Renal cortex interstitium (tissue), 11 donors: Measurements from ENCODE around the gene NAV2. TPM values are rescaled to one million over a fixed set of nuclear protein-coding genes. Genes with fewer than 3 reads are reported as not detected.

ENCODE experiments used
- DNase-seq, 11 donors: peaks; one replicate each; pipeline ENCODE4 v3.0.0-alpha.2; 2013; ENCODE audit warnings: low read depth in 9 of 11, low spot score in 4 of 11; ENCODE audit errors: extremely low read depth in 1 of 11
- polyA plus RNA-seq, 3 donors: library from polyadenylated mRNA; unstranded; fragments of 120-200 nt; gene quantifications; one replicate each; pipeline ENCODE4 v1.2.1, GENCODE V29; 2013; ENCODE audit not compliant: insufficient read length in 3 of 3

Gene NAV2
- polyA plus RNA-seq, 3 donors: 36.9 to 94.9 (median 39.5) TPM

DNA sequence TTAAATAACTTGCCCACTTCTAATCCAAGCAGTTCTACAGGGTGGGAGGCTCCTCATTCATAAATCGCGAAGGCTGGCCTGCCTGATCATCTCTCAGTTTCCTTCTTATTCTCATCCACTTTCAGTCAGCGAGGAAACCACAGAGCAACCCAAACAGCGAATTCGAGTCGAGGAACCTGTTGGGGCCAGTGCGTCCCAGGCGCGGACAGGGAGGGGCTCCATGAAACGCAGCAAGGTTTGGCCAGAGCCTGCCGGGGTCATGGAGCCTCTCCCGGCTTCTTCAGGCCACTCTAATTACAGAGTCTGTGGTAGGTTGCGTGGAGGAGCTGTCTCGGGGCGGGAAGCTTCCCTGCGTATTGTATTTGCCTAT is 741 bp upstream of the NAV2 start:
- DNase-seq: peak in 1 of 11 donors; percentile 15

DNA sequence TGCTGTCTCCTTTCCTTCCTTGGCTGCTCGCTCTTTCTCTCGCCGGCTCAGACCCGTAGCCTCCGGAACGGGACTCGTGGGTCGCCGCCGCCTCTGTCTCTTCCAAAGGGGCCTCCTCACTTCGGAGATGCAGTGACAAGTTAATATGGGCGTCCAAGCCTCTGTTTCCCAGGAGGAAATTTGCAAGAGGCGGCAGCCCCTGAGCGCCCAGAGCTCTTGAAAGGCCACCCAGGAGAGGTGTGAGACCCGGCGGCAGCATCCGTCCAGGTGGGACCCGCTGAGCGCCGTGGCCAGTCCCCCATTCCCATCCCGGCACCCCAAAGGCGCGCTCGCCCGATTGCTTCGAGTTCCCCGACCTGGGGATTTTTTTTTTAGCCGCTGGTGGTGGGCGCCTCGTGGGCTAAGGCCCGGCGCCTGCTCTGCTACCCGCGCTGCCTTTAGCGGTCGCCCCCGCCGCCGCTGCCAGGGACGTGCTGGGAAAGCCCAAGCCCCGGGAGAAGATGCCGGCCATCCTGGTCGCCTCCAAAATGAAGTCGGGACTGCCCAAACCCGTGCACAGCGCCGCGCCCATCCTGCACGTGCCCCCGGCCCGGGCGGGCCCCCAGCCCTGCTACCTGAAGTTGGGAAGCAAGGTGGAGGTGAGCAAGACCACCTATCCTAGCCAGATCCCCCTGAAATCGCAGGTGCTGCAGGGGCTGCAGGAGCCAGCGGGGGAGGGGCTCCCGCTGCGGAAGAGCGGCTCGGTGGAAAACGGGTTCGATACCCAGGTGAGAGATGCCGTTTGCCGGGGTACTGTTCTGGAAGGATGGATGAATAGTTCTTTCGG is 772 bp downstream of the NAV2 start:
- no peak for DNase-seq

DNA sequence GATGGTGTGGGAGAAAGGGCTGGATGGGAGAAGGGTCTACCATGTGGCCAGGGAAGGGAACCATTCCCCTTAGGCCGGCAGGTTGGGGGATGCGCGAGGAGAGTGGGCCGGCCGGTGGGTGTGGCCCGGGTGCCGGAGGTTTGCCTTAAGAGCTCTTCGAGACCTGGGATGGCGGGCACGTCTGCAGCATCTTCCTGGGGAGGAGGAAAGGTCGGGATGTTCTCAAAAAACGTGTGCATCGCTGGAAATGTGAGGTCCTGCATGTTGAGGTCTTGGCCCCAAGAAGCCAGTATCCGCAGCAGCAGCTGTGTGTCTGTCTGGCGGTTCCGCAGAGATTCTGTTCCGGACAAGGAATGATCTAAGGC is 1.4 kb downstream of the NAV2 start:
- DNase-seq: no peak

DNA sequence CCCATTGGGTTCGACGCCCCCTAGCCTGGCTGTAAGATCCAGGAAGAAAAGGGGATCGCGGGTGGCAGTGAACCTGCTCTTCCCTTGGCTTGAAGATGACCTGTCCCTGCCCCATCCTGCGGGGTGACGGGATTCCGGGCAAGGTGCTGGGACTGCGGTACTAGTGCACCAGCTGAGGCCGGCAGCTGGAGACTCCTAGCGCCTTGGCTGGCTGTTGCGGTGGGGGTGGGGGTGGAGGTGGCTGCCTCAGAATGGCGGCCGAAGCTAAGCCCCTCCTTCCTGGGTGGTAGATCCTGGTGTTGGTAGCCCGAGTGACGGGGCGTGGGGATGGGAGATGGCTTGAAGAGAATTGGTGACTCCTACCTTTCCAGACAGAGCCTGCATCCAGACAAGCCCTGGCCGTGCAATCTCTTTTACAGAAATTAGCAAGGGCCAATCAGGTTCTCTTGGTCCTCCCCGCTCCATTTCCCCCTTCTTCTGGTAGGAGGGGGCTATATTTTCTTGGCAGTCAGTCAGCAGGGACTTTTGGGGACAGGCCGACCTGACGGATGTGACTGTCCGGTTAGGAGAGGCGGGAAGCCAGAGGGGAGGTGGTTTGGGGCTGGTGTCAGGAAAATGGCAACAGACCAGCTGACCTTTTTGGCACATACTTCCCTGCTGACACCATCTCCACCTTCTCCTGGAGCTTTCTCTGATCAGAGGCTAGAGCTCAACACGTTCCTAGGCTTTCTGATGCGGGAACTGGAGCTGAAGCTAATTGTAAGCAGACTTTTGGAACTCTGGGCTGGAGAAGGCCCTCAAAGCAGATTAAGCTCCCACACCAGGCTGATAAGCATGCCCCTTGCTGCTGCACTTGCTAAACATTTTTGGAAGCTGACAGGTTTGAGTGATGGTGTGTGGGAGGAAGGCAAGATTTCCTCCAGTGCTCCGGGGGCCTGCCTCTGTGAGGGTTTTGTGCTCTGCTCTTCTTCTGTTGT is 2.0 kb downstream of the NAV2 start:
- DNase-seq: peak in 1 of 11 donors; percentile 23

DNA sequence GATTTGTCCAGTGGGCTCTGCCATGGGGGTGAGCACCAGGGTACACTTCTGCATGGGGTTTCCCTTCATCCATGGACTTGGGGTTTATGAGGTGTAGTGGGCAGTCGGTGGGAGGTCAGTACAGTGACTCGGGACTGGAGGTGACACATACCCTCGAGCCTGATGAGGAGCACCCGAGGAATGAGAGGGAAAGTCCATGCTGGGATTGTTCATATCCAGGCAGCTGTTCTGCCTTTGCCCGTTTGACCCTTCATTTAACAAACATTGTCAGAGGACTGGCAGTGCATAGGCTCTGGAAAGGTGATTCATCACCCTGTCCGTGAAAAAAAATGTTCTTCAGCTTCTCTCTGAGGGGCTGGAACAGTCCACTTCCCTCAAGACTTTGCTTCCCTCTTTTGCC is 2.7 kb downstream of the NAV2 start:
- DNase-seq: no peak

DNA sequence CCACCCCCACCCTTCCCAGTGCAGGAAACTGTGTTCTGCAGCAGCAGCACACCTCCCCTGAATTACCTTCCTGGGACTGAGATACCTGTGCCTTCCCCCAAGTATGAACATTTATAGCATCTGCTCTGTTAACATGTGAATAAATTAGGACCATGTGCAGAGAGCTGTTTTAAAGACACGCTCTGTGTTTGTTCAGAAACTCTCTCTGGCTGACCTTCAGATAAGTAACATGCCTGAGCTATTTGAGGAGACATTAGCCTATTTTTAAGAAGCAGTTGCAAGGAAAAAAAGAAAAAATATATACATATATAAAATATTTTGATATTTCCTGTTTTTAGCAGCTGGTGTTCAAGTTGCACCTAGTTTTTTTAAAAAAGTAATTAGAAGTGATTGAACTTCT is 5.4 kb downstream of the NAV2 start:
- DNase-seq: no peak

DNA sequence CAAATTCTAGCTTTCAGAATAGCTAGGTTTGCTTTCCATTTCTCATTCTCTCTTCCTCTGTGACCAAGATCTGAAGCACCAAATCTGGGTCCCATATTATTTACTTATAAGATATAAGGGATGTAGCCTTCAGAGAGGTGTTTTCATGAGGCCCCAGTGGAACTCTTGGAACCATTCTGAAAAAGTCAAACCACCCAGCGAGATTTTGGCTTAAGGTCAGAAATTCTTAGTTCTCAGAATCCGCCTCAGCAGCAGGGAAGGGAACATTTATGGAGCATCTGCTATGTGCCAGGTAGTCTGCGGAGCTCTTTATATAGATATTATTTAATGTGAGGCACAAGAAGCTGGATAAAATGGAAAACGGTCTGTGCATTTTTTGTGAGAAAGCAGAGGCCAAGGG is 6.3 kb downstream of the NAV2 start:
- DNase-seq: no peak

DNA sequence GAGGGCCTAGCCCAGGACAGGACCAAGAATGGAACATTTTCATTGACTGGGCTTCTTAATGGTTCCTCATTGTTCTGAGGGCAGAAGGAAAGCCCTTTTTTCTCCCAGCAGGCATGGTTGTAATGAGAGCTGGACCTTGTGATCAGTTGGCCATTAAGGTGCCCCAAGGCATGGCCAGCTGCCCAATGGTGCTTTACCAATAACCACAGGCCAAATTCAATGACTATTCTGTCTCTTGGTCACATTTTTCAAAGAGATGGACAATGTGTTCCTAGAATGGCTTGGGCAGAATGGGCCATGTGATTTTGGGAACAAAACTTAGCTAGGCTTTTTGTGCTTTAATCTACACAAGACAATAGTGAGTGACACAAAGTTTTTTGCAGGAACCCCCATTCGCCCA is 7.3 kb downstream of the NAV2 start:
- DNase-seq: no peak

DNA sequence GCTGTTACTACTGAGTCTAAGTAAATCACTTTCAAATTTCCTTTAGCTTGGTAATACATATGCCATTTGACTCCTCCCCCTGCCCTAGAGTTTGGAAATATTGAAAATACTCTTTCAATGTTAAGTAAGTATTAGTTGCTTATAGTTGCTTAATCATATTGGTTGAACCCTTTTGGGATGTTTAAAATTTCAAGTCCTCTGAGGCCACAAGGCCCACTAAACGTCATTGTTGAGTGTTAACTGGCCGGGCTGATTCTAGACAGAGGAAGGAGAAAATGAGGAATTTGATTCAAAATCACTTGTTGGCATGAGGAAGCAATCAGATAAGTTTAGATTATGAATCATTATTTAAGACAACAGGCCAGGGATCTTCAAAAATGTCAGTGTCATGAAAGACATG is 8.5 kb downstream of the NAV2 start:
- DNase-seq: no peak

DNA sequence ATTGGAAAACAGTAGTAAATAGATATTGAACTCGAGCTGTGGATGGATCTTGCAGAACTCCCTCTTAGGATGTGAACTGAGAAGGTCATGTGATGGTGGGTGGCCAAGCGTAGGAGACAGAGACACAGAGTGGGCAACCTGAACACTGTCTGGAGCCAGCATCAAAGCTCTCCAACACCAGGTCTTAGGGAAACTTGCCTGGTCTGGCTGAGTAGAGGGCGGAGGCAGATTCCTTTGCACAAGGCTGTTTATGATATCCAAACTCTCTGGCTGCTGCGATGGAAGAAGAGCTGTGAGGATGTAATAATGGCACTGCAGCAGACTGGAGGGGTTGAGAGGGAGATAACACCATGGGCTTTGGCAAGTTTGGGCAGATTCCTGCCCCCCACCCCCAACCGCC is 10.1 kb downstream of the NAV2 start:
- no peak for DNase-seq

DNA sequence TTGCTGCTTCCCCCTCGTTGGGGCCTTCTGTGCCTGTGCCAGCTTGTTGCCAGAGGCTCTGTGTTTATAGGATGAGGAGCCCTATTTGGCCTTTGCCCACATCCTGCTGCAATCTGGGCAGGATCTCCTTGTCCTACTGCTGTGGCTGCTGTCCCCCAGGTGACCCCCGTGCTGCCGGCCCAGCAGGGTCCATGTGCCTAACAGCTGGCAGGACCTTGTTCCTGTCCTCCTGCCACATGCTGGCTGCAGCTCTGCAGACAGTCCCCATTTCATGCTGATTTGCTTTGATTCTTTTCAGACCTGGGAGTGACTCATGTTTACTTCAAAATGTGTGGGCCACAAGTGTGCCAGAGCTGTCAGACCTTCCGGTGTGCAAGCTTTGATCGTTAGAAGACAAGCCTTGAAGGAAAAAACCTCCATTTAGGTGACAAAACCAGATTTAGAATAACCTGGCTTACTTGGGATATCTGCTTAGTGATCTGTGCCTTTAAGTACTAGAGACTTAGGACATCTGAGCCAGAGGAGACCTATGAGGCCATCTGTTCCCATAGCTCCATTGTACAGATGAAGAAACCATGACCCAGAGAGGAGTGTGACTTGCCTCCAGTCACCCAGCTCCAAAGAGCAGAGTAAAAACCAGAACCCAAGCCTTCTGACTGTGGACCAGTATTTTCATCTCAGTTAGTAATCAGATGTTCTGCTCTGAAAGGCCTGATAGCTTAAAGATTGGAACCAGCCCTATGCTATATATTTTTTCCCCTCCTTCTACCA is 11.1 kb downstream of the NAV2 start:
- no peak for DNase-seq

DNA sequence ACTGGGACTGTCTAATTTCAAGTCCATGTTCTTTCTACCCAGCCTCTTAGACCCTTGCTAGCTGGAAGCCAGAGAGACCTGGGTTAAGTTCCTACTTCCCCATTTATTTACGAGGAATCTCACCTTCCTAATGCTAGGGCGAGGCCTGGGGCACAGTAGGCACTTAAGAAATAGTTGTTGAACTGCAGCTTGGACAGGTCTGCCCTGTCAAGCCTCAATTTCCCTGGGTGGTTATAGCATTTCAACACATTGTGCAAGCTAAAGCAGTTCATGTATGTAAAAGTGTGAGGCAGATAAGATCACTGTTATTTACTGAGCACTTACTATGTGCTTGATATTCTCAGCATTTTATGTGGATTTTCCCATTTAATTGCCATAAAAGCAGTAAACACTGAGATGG is 12.1 kb downstream of the NAV2 start:
- no peak for DNase-seq

DNA sequence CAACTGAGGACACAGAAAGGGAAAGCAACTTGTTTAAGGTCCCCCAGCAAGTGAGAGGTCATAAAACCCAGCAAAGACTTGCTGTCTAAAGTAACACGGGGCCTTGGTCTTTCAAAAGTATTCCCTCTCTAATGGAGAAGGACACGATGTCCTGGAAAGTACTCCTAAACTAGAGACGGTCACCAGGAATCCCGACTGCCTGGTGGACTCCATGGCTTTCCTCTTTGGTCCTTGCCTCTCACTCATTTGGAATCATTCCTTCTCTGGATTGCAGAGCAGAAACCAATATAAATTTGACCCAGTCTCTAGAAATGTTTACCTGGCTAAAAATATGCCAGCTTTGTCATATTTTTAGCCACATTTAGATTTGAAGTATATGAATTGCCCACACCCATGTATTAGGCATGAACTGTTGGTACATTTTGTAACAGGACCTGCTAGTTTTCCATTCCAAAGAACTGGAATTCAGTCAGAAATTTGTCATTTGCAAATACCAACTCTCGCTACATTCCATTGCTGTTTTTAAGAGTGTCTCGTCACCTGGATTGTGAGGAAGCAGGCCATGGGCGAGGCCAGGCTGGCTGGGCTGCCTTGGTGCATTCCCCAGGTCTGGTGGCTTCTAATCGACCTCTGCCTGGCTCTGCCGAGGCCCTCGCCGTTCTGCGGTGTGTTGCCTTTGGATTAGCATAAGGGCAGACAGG is 12.9 kb downstream of the NAV2 start:
- DNase-seq: no peak

DNA sequence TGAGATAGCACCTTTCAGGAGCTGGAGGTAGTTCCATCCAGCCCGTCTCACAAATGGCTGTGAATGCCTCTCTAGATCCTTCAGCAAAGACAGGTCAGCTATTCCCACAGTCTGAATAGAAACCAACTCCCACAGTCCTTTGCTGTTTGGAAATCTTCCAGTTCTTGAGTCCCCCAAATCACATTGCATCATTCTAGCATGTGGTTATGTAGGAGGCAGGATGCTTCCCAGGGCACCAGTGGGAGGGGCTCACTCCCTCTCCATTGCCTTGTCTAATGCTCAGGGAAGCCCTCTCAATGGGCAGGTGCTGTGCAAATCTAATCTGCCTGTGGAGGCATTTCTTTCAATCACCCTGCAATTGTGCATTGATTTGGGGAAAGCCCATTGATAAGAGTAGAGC is 14.6 kb downstream of the NAV2 start:
- no peak for DNase-seq

DNA sequence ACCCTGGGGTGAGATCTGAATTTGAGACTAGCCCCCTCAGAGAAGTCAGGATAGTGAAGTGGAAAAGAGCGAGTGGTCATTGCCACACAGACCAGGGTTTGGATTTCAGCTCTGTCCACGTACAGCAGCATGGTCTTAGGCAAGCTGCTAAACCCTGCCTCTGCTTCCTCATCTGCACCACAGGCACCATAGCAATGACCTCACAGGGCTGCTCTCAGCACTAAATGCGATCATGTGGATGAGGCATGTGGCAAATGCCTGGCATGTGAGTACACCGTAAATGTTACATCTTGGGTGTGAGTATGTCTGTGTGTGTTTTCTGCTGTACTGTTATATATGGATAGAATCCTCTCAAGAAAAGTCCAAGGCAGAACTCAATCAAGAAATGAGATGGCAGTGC is 15.8 kb downstream of the NAV2 start:
- no peak for DNase-seq

DNA sequence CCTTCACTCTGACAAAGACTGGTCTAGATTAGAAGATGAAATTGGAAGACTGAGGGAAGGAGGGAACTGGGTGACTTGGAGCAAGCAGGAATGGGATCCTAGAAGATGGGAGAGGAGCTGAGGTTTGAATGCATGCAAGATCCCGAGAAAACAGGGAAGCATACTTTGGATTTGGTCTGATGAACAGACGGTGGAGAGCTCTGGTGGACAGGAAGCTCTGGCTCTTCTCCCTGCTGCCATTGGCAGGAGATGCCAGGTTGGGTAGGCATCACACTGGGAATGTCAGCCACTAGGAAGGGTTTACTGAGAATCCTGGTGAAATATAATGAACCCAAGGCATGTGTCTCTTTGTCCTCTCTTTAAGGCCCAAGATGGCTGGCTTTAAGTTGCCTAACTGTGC is 16.5 kb downstream of the NAV2 start:
- no peak for DNase-seq

DNA sequence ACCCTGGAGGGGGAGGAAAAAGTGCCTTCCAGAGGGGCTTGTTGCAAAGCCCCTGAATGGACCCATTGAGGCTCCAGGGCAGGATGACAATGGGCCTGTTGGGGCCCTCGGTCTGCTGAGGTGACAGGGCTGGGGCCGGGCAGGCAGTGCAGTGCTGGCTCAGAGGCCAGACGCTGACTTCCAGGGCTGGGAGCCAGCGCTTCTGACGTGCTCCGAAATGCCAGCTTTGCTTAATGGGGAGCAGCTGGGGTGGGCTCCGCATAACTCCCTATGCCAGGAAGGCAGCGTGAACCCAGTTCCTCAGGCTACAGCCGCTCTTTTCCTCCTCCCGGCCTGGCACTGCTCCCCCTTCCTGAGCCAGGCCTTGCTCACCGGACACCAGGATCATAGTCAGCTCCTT is 17.7 kb downstream of the NAV2 start:
- no peak for DNase-seq

DNA sequence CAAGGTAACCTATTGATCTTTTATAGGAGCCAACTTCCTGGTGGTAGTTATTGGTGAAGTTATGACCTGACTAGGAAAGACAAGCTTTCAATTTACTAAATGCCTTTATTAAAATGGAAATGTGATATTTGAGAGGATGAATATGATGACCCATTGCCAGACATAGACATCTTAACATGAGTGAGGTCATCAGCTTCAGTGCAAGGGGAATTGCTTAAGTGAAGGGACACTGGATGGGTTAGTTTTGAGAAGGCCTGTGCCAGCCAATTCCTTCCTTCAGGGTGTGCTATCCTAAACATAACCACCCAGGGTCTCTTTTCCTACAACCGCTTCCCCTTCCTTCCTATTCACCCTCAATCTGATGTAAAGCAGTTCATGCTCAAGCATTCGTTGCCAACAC is 21.5 kb downstream of the NAV2 start:
- DNase-seq: no peak
